ENCODE results near the gene ZDHHC11B.

ZDHHC11B gene

GRCh38 chr5:761059-761771 is 23.3 kb downstream of the ZDHHC11B start:
- DNase-seq (ENCODE audit: low spot score), result peak; percentile 33
- TF ChIP-seq CTCF (IDR thresholded peaks at IDR 0.05; ENCODE audit: extremely low read depth, missing control alignments), result no peak

GRCh38 chr5:760363-761058 is 24.0 kb downstream of the ZDHHC11B start:
- TF ChIP-seq CTCF (IDR thresholded peaks at IDR 0.05; ENCODE audit: extremely low read depth, missing control alignments), result no peak
- peak; percentile 11 for DNase-seq (ENCODE audit: low spot score)

GRCh38 chr5:759781-760362 is 24.7 kb downstream of the ZDHHC11B start:
- peak; percentile 18 for DNase-seq (ENCODE audit: low spot score)
- no peak for TF ChIP-seq CTCF (IDR thresholded peaks at IDR 0.05; ENCODE audit: extremely low read depth, missing control alignments)

- peak; percentile 27 for DNase-seq (ENCODE audit: low spot score)
- TF ChIP-seq CTCF (IDR thresholded peaks at IDR 0.05; ENCODE audit: extremely low read depth, missing control alignments), result no peak
Measured at GRCh38 chr5:759111-759751, 25.3 kb downstream of the ZDHHC11B start.

GRCh38 chr5:758698-759053 is 25.9 kb downstream of the ZDHHC11B start:
- TF ChIP-seq CTCF (IDR thresholded peaks at IDR 0.05; ENCODE audit: extremely low read depth, missing control alignments), result no peak
- DNase-seq (ENCODE audit: low spot score), result no peak

GRCh38 chr5:757931-758697 is 26.4 kb downstream of the ZDHHC11B start:
- no peak for TF ChIP-seq CTCF (IDR thresholded peaks at IDR 0.05; ENCODE audit: extremely low read depth, missing control alignments)
- DNase-seq (ENCODE audit: low spot score), result peak; percentile 15
